OCI-M1 (cell line): ENCODE measurements around the gene NFAT5.
"Not testable (repeated sequence)": the region's sequence is repeated elsewhere in the genome, so short reads cannot be mapped to it uniquely, and the experiment has no call there.

Experiments used
- DNase-seq: peaks from one replicate; lab custom pipeline; 2025; lab: John Stamatoyannopoulos, UW

NFAT5 gene

DNA sequence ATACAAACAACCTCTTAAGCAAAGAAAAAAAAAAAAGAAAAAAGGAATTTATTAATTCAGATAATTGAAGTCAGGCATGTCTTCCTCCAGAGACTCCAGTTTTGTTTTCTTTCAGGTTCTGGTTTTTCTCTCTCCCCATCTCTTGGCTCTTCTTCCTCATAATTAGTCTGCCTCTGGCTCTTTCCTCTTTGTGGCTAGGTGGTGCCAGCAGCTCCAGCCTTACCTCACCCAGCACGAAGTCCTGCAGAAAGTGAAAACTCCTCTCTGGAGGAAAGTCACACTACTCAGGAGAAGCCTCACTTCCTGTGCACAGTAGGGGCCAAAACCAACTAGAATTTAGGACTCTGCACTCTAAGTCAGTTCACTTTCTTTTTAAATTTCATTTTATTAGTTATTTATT, 10.3 kb upstream of the NFAT5 start:
- DNase-seq: peak; percentile 9

DNA sequence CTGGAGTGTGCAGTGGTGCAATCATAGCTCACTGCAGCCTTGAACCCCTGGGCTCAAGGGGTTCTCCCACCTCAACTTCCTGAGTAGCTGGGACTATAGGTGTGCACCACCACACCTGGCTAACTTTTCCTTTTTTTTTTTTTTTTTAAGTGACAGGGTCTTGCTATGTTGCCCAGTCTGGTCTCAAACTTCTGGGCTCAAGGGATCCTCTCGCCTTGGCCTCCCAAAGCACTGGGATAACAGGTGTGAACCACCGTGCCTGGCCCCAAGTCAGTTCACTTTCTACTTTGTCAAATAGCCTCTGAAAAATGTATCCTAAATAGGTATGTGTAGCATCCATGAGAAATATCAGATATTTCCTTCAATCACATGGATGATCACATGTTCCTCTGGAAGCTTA, 9.9 kb upstream of the NFAT5 start:
- no peak for DNase-seq

DNA sequence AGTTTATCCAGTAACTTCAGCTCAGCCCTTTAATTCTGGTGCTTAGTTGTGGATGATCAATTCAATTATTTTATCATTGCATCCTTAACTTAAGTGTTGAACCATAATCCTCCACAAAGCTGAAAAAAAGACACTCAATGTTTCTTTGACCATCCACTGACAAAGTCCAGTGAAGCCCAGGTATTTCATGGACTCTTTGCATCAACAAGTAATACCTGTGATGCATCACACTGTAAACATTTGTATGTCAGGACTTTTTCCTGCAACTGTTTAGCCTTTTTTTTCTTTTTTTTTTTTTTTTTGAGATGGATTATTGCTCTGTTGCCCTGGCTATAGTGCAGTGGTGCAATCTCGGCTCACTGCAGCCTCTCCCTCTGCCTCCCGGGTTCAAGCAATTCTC, 6.6 kb upstream of the NFAT5 start:
- DNase-seq: no peak

DNA sequence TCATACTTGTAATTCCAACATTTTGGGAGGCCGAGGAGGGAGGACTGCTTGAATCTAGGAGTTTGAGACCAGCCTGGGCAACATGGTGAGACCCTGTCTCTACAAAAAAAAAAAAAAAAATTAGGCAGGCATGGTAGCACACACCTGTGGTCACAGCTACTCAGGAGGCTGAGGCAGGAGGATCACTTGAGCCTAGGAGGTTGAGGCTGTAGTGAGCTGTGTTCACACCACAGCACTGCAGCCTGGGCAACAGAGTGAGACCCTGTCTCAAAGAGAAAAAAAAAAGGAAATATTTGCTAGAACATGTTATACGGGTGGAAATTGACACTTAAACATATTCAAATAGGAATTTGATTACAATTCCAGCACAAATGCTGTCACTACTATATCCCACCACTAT, 4.4 kb upstream of the NFAT5 start:
- DNase-seq: not testable (repeated sequence)

DNA sequence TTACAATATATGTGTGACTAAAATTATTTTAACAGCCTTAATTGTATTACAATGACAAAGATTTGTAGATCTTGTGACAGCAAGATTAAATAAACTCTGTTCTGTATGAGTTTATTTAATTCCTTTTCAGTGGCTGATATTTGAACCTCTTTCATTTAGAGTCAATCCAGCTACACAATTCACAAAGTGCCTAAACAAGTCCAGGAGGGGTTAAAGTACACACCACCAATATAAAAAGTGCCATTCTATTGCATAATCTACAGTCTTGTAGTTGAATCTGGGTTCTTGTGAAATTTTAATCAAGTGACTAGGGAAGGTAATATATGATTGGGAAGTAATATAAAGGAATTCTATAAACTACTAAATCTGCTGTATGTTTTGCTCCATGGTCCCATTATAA, 3.9 kb upstream of the NFAT5 start:
- DNase-seq: peak; percentile 6

DNA sequence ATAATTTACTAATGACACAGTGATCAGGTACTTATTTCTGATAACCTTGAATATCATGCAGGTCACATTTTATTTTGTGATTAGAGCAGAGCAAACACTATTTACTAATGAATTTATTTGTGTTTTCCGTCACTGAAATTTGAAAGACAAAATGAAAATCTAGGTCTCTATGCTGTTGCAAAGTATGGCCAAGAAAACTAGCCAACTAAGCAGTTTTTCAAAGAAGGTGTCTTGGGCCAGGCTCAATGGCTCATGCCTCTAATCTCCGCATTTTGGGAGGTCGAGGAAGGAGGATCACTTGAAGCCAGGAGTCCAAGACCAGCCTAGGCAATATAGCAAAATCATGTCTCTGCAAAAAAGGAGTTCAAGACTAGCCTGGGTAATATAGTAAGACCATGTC, 3.0 kb upstream of the NFAT5 start:
- no peak for DNase-seq

DNA sequence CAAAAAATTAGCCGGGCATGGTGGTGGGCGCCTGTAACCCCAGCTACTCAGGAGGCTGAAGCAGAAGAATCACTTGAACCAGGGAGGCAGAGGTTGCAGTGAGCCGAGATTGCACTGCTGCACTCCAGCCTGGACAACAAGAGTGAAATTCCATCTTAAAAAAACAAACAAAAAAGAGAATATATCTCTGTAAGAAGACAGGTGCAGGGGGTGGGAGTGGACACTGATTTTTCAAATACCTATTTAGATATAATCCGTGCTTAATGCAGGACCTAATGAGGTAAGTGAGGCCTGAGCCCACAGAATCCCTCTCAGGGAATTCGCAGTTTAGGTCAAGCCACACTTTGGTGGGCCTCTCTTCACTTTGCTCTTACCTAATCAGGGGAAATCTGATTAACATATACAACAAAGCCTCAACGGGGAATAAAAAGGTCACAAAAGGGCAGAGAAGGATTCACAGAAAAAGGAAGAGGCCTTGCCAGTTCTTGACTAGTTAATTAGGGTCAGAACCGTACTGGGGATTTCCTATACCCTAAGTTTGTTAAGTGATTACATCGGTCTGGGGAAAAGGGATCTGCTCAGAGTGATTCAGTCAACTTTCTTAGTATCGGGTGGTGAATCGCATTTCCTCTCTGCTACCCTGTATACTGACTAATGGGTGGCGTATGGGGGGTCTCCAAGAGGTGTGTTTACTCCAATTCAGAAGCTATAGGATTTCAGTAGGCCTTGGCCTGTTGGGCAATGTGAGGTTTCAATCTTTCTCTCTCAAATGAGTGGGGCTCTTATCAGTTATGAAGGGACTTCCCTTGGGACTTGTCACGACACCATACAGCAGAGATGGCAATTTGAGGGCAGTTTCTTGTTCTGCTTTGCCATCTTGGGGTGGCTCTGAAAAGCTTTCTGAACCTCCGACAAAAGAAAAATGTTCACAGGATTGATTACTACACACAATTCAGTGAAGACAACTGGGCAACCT, 1.9 kb upstream of the NFAT5 start:
- peak; percentile 90 for DNase-seq

DNA sequence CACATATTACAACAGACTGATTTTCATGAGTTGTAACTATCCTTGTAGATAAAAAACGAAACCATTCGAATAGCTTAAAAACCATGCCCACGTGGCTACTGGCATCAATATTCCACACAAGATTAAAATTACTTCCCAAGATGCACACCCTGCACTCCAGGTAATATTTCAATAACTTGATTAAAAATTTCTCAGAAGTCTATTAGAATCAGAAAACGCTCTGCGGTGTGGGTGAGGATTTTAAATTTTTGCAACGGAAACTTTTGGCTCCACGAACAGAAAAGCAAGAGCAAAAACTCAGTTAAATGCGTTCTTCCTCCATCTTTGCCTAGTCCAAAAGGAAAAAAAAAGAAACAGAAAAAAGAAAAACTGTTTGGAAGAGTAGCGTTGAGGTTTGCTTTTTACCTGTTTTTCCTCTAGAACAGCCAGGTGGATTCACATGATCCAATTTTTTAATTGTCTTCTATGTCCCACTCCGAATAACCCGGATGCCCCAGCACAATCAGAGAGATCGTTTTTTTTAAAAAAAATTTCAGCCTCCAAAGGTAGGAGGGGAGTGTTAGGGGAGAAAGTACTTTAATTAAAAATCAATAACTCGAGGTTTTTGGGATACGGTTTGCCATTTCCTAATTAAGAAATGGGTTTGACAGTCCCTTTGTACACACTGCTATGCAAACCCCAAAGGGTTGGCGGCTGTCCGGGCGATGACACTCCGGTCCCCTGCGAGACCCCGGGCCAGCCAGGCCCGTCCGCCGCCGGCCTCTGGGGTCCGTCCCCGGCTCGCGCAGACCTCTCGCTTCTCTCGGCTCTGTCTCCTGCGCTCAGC, 708 bp upstream of the NFAT5 start:
- DNase-seq: peak; percentile 67

DNA sequence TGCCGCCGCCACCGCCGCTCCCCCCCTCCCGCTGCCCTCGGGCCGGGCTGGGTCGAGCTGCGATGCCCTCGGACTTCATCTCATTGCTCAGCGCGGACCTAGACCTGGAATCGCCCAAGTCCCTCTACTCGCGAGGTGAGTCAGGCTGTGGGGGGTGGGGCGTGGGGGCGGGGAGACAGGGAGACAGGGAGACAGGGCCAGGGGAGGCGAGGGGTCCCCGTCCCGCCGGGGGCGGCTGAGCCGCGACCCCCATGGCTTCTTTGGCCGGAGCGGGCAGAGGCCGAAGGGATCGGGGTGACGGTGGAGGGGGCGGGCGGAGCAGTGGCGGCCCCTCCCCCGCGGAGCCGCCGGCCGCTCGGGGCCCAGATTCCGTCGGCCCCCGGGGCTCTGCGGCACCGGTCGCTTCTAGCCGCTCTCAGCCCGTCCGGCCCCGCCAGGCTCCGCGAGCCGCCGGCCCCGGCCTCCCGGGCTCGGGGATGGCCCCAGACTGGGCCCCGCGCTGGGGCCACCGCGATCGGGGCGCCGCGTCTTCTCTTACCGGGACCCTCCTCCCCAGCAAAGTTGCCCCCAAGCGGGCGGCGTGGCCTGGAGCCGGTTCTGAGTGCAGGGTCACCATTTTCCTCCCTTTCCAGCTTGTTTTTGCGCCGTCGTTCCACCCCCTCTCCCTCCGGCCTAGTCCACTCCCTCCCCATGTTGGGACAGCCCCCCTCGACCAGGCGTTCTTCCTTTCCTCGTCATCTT, 644 bp downstream of the NFAT5 start:
- peak; percentile 76 for DNase-seq

DNA sequence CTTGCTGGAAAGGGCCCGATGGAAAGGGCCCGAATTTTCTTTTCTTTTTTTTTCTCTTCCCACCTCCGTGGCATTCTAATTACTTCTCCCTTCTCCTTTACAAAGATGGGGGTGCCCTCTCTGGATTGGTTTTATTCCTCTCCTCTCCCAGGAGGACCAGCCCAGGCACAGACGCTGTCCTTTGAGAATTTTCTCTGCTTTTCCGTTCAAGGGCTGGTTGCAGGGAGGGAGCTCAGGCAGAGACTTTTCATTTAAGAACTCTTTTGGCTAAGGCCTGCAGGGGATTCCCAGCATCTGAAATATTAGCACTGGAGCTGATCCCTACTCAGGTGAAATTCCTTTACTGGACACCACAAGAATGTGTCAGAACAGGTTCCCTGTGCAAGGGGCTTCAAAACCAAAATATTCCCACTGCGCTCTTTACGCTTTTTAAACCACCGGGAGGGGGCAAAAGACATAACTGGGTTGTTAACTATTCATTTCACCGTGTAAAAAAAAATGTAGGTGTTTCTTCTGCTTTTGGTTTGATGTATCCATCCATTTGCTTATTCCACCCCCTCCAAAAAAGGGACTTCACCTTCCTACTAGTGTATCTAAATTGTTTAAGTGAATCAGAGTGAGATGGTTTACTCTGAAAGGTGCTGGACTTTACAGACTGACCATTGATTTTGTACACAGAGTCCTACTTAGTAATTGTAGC, 1.4 kb downstream of the NFAT5 start:
- peak; percentile 71 for DNase-seq

DNA sequence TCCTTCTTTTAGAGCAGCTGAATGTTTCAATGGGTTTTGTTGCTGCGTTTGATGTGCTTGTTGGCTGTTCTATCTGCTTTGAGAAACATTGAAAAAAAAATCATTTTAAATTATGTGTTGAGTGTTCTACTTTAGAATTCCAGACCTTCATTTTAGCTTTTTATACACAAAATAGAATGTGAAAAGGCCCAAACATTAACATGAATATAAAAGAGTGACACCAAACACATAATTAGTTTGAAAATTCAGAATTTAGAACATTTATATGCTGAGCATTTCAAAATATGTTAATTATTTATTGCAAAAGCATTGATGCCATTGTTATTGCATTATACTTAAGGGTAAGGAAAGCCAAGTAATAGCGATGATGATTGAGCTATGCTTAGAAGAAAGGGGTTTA, 2.9 kb downstream of the NFAT5 start:
- DNase-seq: peak; percentile 35

DNA sequence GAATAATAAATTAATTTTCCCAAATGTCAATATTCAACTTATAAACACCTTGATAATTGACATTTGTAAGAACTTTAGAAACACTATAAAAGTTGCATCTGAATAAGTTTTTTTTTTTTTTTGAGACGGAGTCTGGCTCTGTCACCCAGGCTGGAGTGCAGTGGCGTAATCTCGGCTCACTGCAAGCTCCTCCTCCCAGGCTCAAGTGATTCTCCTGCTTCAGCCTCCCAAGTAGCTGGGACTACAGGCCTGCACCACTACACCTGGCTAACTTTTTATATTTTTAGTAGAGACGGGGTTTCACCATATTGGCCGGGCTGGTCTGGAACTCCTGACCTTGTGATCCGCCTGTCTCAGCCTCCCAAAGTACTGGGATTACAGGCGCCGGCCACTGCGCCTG, 13.0 kb downstream of the NFAT5 start:
- not testable (repeated sequence) for DNase-seq

DNA sequence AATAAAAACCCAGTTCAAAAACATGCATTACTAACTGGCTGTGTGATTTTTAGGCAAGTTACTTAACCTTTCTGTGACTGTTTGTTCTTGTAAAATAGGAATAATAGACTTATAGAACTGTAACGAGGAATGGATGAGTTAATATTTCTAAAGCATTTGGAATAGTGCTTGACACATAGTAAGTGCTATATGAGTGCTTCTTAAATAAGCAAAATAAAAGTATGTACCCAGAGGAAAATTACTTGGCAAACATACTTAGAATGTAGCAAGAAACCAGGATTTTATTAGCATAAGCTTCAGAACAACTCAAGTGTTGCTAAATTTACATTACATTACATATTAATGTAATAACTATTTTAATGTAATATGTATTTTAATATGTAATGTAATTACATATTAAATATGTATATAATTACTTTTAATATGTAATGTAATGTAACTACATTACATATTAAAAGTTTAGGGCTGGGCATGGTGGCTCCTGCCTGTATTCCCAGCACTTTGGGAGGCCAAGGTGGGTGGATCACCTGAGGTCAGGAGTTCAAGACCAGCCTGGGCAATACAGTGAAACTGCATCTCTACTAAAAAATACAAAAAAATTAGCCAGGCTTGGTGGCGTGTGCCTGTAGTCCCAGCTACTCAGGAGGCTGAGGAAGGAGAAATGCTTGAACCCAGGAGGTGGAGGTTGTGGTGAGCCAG, 14.2 kb downstream of the NFAT5 start:
- no peak for DNase-seq

DNA sequence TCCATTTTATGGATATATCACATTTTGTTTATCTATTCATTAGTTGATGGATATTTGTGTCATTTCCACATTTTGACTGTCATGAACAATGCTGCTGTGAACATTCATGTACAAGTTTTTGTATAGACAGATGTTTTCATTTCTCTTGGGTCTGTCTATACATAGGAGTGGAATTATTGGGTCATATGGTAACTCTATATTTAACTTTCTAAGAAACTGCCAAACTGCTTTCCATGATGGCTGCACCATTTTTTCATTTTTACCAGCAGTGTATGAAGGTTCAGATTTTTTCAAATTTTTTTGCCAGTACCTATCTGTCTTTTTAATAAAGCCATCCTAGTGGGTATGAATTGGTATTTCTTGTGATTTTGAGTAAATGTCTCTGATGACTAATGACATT, 15.5 kb downstream of the NFAT5 start:
- no peak for DNase-seq

DNA sequence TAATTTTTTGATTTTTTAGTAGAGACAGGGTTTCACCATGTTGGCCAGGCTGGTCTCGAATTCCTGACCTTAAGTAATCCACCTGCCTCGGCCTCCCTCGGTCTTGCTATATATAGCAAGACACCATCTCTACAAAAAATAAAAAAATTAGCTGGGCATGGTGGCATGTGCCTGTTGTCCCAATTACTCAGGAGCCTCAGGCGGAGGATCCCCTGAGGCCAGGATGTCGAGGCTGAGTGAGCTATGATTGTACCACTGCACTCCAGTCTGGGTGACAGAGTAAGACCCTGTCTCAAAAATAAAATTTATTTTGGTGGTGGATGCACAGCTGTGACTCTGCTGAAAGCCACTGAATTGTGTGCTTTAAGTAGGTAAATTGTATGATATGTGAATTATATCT, 18.7 kb downstream of the NFAT5 start:
- DNase-seq: not testable (repeated sequence)

DNA sequence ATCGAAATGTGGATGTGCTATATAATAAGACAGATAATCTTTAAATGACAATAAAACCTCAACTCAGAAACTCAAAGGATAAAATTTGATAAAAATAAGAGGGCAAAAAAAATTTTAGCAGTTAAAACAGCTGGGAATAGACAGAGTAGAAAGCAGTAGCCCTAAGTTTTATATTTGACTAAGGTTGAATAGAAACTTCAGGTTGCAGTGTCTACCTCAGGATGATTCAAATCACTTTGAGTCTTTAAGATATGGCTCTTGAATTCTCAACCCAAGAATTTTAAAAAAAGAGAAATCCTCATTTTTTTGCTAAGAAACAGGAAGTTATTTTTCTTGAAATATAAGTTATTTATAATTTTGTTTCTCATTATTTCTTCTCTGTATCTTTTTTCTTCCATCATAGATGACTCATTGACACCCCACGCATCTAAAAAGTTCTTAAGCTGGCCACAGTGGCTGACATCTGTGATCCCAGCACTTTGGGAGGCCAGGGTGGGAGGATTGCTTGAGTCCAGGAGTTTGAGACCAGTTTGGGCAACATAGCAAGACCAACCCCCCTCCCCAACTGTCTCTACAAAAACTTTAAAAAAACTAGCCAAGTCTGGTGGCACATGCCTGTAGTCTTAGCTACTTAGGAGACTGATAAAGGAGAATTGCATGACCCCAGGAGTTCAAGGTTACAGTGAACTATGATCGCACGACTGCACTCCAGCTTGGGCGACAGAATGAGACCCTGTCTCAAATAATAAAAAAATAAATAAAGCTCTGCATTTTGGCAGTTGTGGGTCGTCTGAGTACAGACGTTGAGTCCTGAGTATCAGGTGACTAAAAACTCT, 23.9 kb downstream of the NFAT5 start:
- peak; percentile 41 for DNase-seq

DNA sequence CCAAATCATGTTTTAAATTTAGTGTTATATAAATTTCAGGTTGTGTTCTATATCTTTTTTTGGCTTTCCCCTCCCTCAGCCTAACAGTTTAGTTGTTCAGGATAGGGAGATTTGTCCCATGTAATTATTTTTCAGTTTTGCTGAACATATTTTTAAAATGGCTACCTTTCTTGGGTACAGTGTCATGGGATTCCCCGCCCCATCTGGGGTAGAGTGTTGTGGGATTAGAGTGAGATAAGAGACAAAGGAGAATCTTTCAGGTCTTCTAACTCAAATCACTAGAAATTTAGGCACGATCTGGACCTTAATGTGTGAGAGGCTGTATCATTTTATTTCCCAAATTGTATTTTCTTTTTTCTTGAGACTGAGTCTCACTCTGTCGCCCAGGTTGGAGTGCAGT, 24.8 kb downstream of the NFAT5 start:
- DNase-seq: no peak

DNA sequence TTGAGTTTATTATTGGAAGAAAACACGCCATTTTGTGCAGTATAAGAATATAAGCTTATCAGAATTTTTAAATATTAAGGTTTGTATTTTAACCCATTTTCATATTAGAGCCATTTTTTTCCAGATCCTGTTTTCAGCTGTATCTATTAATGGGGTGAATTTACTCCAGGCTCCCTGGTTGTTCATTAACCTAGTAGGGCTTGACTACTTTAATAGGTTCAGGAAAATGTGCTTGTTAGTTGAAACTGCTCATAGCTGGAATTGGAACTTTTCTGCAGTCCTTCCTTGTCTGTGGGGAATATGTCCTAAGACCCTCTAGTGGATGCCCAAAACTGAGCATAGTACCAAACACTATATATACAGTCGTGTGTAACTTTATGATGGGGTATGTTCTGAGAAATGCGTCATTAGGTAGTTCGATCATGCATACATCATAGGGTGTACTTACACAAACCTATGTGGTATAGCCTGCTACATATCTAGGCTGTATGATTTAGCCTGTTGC, 28.0 kb downstream of the NFAT5 start:
- no peak for DNase-seq

DNA sequence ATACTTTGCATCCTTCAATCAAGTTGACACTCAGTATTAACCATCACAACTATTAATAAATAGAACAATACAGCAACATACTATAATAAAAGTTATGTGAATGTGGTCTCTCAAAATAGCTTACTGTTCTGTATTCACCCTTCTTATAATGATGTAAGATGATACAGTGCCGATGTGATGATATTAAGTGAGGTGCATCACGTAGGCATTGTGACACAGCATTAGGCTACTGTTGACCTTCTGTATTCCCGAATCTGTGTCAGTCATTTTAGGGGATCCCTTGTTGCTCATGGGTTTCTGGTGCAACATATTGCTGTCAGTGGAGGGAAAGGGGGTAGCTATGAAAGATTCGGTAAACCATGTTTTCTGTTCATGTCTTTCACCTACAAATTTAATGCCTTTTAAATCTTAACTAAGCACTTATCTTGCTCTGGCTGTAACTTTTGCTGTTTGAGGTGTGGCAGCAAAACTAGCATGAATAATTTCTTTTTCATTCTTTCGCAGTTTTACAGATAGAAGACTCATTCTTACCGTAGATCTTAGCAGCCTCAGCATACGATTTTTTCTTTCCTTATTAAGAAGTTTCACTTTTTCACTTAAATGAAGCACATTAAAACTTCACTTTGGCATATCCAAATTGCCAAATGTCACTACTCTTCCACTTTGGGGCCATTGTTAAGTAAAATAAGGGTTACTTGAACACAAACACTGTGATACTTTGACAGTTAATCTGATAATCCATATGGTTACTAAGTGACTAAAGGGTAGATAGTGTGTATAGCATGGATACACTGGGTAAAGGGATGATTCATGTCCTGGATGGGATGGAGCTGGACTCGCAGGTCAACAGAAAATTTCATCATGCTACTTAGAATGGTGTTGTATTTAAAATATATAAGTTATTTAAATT, 29.6 kb downstream of the NFAT5 start:
- peak; percentile 27 for DNase-seq
